BE2C (cell line): ENCODE measurements around the gene SLC30A4.

Source experiments
- DNase-seq: peaks from one replicate; pipeline ENCODE4 v3.0.0-alpha.2; 2020
- H3K27me3 ChIP-seq: fragments of 250-450 bp; sonication (Bioruptor Pico); 2 replicates; pipeline ENCODE4 v1.5.1; 2020; ENCODE audit warnings: mild to moderate bottlenecking
- H3K36me3 ChIP-seq: fragments of 250-450 bp; sonication (Bioruptor Pico); 2 replicates; pipeline ENCODE4 v1.5.1; 2020; ENCODE audit warnings: mild to moderate bottlenecking
- H3K4me1 ChIP-seq: fragments of 250-450 bp; sonication (Bioruptor Pico); 2 replicates; pipeline ENCODE4 v1.5.1; 2020
- H3K4me3 ChIP-seq: 2 replicates; pipeline ENCODE4 v1.5.1; 2011; ENCODE audit warnings: low read depth, low read length
- H3K9me3 ChIP-seq: fragments of 250-450 bp; sonication (Bioruptor Pico); 2 replicates; pipeline ENCODE4 v1.5.1; 2020
- TF ChIP-seq, protein P1 (sequence below): IDR thresholded peaks from 2 replicates; pipeline ENCODE4 v1.5.1; 2012; ENCODE audit warnings: mild to moderate bottlenecking, low read depth, low read length

Gene SLC30A4

DNA sequence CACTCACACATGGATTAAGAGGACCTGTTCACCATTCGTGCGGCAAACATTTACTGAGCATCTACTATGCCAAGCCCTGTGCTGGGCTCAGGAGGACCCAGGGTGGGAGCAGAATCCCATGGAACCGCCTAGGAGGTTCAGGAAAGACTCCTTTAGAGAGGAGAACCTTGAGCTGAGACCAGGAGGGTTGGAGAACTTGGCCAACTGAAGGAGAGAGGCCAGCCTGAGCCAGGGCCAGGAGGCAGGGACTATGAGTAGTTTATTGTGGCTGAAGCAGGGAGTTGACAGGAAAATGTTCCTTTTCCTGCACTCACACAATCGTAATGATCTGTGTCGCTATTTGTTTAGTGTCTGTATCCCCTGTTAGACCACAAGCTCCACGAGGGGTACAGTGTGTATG lies 71.3 kb downstream of the SLC30A4 start:
- DNase-seq: no peak
- H3K36me3 ChIP-seq: no peaks in the 10 kb centered on the region
- no peaks in the 10 kb centered on the region for H3K27me3 ChIP-seq
- TF ChIP-seq, protein P1, sequence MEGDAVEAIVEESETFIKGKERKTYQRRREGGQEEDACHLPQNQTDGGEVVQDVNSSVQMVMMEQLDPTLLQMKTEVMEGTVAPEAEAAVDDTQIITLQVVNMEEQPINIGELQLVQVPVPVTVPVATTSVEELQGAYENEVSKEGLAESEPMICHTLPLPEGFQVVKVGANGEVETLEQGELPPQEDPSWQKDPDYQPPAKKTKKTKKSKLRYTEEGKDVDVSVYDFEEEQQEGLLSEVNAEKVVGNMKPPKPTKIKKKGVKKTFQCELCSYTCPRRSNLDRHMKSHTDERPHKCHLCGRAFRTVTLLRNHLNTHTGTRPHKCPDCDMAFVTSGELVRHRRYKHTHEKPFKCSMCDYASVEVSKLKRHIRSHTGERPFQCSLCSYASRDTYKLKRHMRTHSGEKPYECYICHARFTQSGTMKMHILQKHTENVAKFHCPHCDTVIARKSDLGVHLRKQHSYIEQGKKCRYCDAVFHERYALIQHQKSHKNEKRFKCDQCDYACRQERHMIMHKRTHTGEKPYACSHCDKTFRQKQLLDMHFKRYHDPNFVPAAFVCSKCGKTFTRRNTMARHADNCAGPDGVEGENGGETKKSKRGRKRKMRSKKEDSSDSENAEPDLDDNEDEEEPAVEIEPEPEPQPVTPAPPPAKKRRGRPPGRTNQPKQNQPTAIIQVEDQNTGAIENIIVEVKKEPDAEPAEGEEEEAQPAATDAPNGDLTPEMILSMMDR: no peak
- no peaks in the 10 kb centered on the region for H3K9me3 ChIP-seq
- H3K4me3 ChIP-seq: no peak overlapping the region
- H3K4me1 ChIP-seq: no peaks in the 10 kb centered on the region

DNA sequence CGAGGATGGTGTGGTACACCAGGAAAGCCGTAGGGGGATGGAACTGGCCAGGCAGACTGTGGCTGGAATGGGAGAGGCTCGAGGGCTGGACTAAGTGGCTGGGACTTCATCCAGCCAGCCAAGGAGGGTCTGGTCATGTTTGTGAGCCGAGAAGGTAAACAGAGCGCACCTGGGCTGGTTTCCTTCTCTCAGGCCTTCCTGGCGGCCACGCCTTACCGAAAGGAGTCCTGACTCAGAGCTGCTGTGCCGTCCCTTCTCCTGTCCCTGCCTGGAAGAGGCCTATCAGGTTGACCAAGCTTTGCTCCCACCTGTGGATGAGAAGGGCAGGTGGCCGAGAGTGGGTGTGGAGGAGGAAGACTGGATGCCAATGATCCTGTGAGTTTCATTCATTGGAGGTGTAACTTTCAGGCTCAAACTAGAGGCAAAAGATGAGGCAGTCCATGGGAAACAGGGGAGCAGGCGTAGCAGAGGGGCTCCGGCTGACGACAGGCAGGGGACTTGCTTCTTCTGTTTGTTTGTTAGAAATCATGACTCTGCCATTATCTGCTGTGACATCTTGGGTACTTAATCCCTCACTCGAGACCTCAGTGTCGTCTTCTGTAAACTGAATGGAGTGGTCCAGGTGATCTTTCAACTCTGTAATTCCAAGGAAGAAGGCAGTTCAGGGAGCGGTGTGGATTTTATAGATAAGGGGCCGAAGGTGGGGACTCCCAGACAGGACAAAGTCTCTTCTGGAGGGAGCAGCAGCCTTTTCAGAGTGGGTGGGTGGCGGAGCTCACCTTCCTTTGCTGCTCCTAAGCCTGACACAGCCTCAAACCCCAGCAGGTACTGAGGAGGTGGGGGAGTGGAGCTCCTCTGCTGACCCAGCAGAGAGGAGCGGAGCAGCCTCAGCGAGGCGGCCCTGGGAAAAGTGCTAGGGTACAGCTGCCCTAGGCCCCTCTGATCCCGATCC lies 72.4 kb downstream of the SLC30A4 start:
- no peak for DNase-seq
- no peaks in the 10 kb centered on the region for H3K27me3 ChIP-seq
- TF ChIP-seq, protein P1: no peak
- no peaks in the 10 kb centered on the region for H3K36me3 ChIP-seq
- no peak overlapping the region for H3K4me3 ChIP-seq
- no peaks in the 10 kb centered on the region for H3K9me3 ChIP-seq
- H3K4me1 ChIP-seq: no peaks in the 10 kb centered on the region

DNA sequence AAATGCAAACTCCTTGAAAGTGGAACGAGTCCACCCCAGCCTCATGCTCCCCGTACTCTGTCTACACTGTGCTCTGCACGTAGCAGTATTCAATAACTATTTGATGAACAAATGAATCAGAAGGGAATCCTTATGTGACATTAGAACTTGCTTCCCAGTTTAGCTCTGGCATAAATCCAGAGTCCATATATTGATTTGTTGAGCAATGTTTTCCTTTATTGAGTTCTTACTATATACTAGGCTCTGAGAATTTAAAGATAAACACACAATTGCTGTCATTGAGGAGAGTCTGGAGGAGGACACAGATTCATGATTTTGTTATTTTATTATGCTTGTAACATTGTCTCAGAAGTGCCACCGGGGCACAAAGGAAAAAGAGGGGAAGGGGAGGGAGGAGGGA lies 73.2 kb downstream of the SLC30A4 start:
- DNase-seq: no peak
- H3K4me1 ChIP-seq: no peaks in the 10 kb centered on the region
- no peaks in the 10 kb centered on the region for H3K36me3 ChIP-seq
- no peaks in the 10 kb centered on the region for H3K27me3 ChIP-seq
- H3K9me3 ChIP-seq: no peaks in the 10 kb centered on the region
- TF ChIP-seq, protein P1: no peak
- H3K4me3 ChIP-seq: no peak overlapping the region

DNA sequence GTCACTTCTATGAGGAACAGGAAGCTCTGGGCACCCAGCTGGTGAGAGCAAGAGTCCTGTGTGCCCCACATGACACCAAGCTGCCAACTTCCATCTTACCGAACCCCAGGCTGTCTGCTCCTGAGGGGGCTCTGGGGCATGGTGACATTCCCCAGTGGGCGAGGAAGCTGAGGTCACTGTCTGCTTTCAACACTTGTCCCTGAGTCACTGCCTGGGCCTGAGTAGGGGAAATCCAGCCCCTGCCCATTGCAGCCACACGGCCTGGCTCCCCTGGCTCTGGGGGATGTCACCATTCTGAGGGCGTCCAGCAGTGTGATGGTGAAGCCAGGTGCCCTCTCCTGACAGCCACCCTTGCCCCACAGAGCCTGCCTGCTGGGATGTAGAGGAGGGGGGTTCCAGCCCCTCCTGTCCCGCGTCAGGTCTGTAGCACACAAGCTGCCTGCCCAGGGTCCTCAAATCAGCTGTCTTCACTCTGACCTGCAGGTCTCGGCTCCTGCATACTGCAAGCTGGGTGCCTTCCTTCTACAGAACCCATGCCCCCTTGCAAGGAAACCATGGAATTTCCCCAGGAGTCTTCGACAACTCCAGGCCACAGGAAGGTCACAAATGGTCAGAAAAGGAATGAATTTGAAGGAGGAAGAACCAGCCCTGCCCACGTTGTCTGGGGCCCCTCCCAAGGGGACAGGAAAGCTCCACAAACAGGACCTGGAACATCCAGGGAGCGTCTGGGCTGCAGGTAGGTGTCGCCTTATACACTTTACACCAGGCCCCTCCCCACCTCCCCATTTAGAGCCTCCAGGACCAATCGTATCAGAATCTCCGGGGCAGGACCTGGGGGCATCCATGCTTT lies 74.3 kb downstream of the SLC30A4 start:
- H3K27me3 ChIP-seq: no peaks in the 10 kb centered on the region

DNA sequence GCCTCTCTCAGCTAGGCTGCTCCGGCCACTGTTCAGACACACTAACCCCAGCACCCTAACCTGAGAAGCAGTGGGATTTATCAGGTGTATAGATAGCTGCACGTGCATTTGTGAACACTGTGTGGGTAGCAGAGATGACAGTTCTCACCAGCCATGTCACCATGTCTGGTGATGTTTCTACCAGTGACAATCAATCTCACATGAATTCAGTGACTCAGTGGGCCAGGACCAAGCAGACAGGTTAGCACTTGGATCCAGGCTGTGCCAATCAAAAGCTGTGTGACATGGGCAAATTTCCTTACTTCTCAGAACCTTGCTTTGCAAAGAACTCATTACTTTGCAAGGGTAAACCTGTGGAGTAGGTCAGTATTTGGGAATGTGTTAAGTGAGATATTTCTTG lies 78.9 kb downstream of the SLC30A4 start:
- Histone ChIP-seq H3K27me3 (no peaks in the 10 kb centered on the region), H3K9me3 (no peaks in the 10 kb centered on the region), H3K4me1 (no peaks in the 10 kb centered on the region), H3K36me3 (no peaks in the 10 kb centered on the region), H3K4me3 (no peak overlapping the region)
- no peak for DNase-seq
- TF ChIP-seq, protein P1: no peak

More for the DNA sequence above, 74.3 kb downstream of the SLC30A4 start:
- no peak overlapping the region for H3K4me3 ChIP-seq
- no peak for DNase-seq
- H3K9me3 ChIP-seq: no peaks in the 10 kb centered on the region
- TF ChIP-seq, protein P1: no peak
- H3K36me3 ChIP-seq: no peaks in the 10 kb centered on the region
- no peaks in the 10 kb centered on the region for H3K4me1 ChIP-seq
